Astrocyte of the cerebellum (primary cell): ENCODE data around the gene RAE1.

ENCODE experiments used
- DNase-seq: peaks from one replicate; pipeline ENCODE4 v3.0.0-alpha.2; 2011; ENCODE audit warnings: low read depth
- H3K4me3 ChIP-seq: 2 replicates; pipeline ENCODE4 v1.5.1; 2011; ENCODE audit warnings: mild to moderate bottlenecking, low read depth, low read length, moderate library complexity
- CTCF ChIP-seq: IDR thresholded peaks from 2 replicates; pipeline ENCODE4 v1.5.1; 2012; ENCODE audit warnings: low read length, low read depth, moderate library complexity, mild to moderate bottlenecking; ENCODE audit errors: missing control alignments
- in situ Hi-C: cut with HindIII; loops from 2 replicates; pipeline ENCODE4 v1.10.0; 2017; ENCODE audit warnings: low sequenced_read_pairs

Gene RAE1

GRCh38 chr20:57375652-57376230, 24.7 kb downstream of the RAE1 start:
- DNase-seq = no peak
- in situ Hi-C loops = loop anchor here (5.0 kb wide), 1 partner anchor 117 kb away; no protein-coding TSS in a partner anchor
- no peak for TF ChIP-seq CTCF
- H3K4me3 ChIP-seq = no peak overlapping the region

GRCh38 chr20:57377350-57377749, 26.3 kb downstream of the RAE1 start:
- in situ Hi-C loops = loop anchor here (5.0 kb wide), 1 partner anchor 115 kb away; no protein-coding TSS in a partner anchor
- no peak overlapping the region for H3K4me3 ChIP-seq
- TF ChIP-seq CTCF = no peak
- no peak for DNase-seq

GRCh38 chr20:57378107-57378506, 27.1 kb downstream of the RAE1 start:
- no peak overlapping the region for H3K4me3 ChIP-seq
- in situ Hi-C loops = loop anchor here (5.0 kb wide), 1 partner anchor 114 kb away; no protein-coding TSS in a partner anchor
- no peak for TF ChIP-seq CTCF
- no peak for DNase-seq

- no peak overlapping the region for H3K4me3 ChIP-seq
- DNase-seq = no peak
- in situ Hi-C loops = loop anchor here (5.0 kb wide), 1 partner anchor 114 kb away; no protein-coding TSS in a partner anchor
- TF ChIP-seq CTCF = no peak
Measured at GRCh38 chr20:57378646-57379262, 27.7 kb downstream of the RAE1 start.

- in situ Hi-C loops = loop anchor here (5.0 kb wide), 1 partner anchor 113 kb away; no protein-coding TSS in a partner anchor
- TF ChIP-seq CTCF = no peak
- DNase-seq = no peak
- no peak overlapping the region for H3K4me3 ChIP-seq
Measured at GRCh38 chr20:57379263-57379647, 28.2 kb downstream of the RAE1 start.

- no peak overlapping the region for H3K4me3 ChIP-seq
- DNase-seq = no peak
- in situ Hi-C loops = no loop called here
- no peak for TF ChIP-seq CTCF
Measured at GRCh38 chr20:57380081-57380750, 29.2 kb downstream of the RAE1 start.
